GM19043 (cell line): ENCODE measurements around the gene CACNA1B.
"Not testable (repeated sequence)": the region's sequence is repeated elsewhere in the genome, so short reads cannot be mapped to it uniquely, and the experiment has no call there.

ENCODE experiments used
- ATAC-seq: cut with Tn5 transposase; IDR thresholded peaks from one replicate; pipeline ENCODE4 v1.9.1; 2021; ENCODE audit warnings: low read depth; ENCODE audit not compliant: unreplicated experiment

The CACNA1B gene

GRCh38 chr9:137884547-137884946 lies 7.0 kb downstream of the CACNA1B start:
- ATAC-seq = not testable (repeated sequence)

GRCh38 chr9:137885121-137885520 lies 7.5 kb downstream of the CACNA1B start:
- not testable (repeated sequence) for ATAC-seq

DNA sequence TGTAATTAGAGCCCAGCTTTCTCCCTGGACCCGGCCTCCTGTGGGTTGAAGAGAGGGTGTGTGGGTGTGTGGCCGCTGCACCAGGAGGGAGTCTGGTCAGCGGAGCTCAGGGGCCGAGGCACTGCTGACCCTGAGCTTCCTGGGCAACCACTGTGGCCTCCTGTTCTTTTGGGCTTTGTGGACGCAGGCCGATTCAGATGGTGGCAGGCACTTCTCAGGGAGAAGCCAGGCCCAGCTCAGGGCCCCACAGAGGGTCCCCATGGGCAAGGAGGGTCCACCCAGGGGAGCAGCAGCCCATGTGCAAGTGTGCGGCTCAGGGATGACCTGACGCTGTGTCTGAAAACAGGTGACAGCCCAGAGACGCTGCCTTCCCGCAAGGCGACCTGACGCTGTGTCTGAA lies 11.0 kb downstream of the CACNA1B start:
- ATAC-seq = not testable (repeated sequence)

GRCh38 chr9:137889966-137890365 lies 12.4 kb downstream of the CACNA1B start:
- ATAC-seq = not testable (repeated sequence)

- not testable (repeated sequence) for ATAC-seq
Observed at GRCh38 chr9:137890768-137891587, 13.4 kb downstream of the CACNA1B start.

DNA sequence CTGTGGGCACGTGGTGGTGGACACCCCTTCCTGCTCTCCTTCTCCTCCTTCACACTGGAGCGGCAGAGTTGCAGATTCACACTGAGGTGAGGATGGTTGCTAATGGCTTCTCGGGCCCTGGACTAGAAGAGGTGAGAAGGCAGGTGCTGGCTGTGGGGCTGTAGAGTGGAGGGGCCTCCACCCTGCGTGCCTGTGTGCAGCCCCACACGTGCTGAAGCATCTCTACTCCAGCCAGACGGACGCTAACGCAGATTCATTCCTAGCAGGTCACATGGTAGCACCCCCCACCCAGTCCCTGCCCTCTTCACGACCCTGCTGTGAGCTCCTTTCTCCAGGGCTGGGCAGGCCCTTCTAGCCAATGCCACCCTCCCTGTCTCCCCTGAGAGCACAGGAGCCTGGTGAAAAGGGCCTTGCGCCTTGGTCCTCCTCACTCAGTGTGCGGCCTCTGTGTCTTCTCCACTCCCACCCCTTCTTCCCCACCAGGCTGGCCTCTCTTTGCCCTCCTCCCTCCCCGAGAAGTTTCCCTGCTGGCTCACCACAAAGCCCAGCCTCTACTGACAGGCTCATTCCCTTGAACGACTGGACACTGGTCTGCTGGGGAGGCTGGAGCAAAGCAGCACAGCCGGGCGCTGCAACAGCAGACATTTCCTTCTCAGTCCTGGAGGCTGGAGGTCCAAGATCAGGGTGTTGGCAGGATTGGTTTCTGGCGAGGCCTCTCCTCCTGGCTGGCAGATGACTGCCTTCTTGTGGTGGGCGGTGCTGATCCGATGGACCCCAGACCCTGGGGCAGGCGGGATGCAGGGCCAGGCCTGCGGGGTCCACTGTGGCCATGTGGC lies 14.2 kb downstream of the CACNA1B start:
- ATAC-seq = no peak

DNA sequence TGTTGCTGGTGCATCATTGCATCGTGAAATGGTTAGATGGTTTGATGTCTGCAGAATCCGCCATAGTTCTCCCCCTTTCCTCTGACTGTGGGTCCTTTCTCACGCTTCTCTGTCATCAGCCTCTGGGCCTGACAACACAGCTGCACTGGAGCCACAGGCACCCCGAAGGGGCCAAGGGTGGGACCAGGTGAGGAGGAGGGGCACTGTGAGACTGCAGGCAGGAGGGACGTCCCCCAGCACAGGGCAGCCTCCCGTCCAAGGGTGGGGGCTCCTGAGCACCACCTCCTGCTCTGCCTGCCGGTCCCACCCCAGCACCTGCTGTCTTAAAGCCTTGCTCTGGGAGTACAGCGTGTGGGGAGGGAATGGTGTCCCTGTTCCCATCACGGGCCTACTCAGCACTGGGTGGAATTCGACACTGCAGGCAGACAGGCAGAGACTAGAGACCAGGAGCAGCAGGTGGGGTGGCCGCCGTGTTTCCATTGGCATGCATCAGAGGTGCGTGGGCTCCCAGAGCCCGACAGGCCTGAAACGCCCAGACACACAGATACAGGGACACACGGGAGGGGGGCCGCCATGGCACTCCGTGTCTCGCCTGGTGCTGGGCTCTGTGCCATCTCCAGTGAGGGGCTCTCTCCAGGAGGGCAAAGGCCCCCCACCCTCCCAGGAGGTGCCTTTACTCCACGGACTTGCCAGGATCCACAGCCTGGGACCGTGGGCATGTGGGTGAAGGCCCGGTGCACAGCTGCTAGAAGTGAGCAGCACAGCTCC lies 15.0 kb downstream of the CACNA1B start:
- ATAC-seq = no peak

GRCh38 chr9:137893670-137894069 lies 16.1 kb downstream of the CACNA1B start:
- no peak for ATAC-seq

GRCh38 chr9:137899551-137900360 lies 22.2 kb downstream of the CACNA1B start:
- ATAC-seq = no peak

DNA sequence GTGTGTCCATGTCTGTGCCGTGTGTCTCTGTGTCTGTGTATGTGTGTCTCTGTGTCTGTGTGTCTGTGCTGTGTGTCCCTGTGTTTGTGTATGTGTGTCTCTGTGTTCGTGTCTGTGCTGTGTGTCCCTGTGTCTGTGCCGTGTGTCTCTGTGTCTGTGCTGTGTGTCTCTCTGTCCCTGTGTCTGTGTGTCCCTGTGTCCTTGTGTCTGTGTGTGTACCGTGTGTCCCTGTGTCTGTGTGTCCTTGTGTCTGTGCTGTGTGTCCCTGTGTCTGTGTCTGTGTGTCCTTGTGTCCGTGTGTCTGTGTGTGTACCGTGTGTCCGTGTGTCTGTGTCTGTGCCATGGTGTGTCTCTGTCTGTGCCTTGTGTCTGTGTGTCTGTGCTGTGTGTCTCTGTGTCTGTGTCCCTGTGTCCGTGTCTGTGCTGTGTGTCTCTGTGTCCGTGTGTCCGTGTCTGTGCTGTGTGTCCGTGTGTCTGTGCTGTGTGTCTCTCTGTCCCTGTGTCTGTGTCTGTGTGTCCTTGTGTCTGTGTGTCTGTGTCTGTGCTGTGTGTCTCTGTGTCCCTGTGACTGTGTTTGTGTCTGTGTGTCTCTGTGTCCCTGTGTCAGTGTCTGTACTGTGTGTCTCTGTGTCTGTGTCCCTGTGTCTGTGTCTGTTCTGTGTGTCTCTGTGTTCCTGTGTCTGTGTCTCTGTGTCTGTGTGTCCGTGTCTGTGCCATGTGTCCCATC lies 23.2 kb downstream of the CACNA1B start:
- ATAC-seq = no peak

GRCh38 chr9:137902646-137903045 lies 25.1 kb downstream of the CACNA1B start:
- ATAC-seq = no peak

DNA sequence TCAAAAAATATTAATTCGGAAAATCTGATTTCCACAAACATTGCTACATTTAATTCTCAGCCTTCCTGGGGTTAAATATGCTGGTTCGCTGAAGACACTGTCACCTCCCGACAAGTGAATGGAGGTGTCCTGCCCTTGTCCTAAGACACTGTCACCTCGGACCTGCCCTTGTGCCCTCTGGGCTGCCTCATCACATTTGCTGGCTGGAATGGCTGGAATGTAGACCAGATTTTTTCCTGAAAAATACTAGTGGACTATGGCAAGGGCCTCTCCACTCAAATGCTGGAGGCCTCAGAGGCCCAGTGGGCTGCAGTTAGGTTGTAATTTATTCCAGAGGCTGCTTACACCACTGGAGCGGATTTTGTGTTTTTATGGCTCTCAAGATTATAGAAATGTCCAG lies 28.2 kb downstream of the CACNA1B start:
- ATAC-seq = no peak

GRCh38 chr9:137907776-137908175 lies 30.2 kb downstream of the CACNA1B start:
- ATAC-seq = no peak

DNA sequence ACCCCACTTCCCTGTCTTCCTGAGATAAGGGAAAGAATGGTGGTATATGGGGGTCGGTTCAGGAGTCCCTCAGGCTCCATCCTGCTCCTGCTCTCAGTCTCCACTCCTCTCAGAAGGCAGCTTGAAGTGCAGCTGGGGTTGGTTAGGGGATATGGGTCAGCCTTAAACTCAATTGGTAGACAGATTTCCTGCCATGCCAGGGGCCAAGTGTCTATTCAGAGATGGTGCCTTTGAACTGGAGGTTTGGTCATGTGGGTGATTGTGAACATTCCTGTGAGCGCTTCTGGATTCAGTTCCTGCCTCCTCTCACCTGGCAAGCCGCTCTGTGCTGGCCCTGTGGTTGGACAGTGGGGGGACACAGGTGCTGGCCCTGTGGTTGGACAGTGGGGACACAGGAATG lies 35.1 kb downstream of the CACNA1B start:
- ATAC-seq = no peak

DNA sequence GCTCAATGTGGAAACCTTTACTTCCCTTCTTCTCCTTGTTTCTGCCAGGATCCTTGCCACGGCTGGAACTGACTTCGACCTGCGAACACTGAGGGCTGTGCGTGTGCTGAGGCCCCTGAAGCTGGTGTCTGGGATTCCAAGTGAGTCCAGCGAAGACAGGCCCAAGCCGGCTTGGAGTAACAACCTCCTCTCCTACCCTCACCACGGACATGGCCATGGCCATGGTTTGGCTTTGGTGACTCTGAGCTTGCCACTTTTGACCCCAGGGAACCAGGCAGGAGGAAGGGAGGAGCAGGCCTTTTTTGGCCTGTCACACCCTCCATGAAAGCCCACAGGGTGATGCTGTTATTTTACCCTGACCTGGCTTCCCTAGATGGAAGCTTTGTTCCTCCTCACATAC lies 35.5 kb downstream of the CACNA1B start:
- ATAC-seq = no peak

GRCh38 chr9:137913771-137914767 lies 36.5 kb downstream of the CACNA1B start:
- ATAC-seq = no peak

GRCh38 chr9:137916540-137916939 lies 39.0 kb downstream of the CACNA1B start:
- ATAC-seq = no peak

- no peak for ATAC-seq
Observed at GRCh38 chr9:137917116-137917515, 39.5 kb downstream of the CACNA1B start.
